ENCODE data around the gene LRBA.

Gene LRBA

GRCh38 chr4:150782311-150782710 is 232.8 kb downstream of the LRBA start:
- no peak overlapping the region for H3K9ac ChIP-seq (ENCODE audit: low read length)
- no peak overlapping the region for H3K4me3 ChIP-seq (ENCODE audit: low read length)
- H3K4me1 ChIP-seq (ENCODE audit: control insufficient read depth, low read depth, low read length): peaks cover 18% of the 10 kb centered on the region
- H3K36me3 ChIP-seq (ENCODE audit: control insufficient read depth, low read depth, low read length): no peaks in the 10 kb centered on the region
- no peak overlapping the region for H3K27ac ChIP-seq (ENCODE audit: low read length)
- H3K9me3 ChIP-seq (ENCODE audit: control insufficient read depth, low read depth, low read length): no peaks in the 10 kb centered on the region
- no peaks in the 10 kb centered on the region for H3K27me3 ChIP-seq (ENCODE audit: control insufficient read depth, insufficient read depth, low read length)

GRCh38 chr4:150781191-150781590 is 233.9 kb downstream of the LRBA start:
- no peak overlapping the region for H3K27ac ChIP-seq (ENCODE audit: low read length)
- H3K9ac ChIP-seq (ENCODE audit: low read length): no peak overlapping the region
- H3K4me1 ChIP-seq (ENCODE audit: control insufficient read depth, low read depth, low read length): peaks cover 18% of the 10 kb centered on the region
- no peak overlapping the region for H3K4me3 ChIP-seq (ENCODE audit: low read length)
- no peaks in the 10 kb centered on the region for H3K9me3 ChIP-seq (ENCODE audit: control insufficient read depth, low read depth, low read length)
- H3K27me3 ChIP-seq (ENCODE audit: control insufficient read depth, insufficient read depth, low read length): no peaks in the 10 kb centered on the region
- H3K36me3 ChIP-seq (ENCODE audit: control insufficient read depth, low read depth, low read length): no peaks in the 10 kb centered on the region

DNA sequence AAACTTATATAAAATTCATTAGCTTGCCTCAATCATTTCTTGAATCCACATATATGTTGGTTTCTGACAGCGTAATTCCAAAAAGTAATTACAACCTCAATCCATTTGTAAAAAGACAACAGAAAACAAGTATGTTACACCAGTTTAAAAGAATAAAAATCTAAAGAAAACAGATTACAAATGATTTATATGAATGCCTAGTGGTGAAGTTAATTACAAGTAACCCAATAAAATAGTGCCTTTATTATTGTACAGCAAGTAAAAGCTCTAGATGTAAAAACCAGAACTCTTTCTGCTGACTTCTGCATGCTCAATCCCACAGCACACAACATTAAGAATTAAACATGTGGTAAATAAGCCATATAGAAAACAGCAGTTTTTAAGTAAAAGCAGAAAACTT is 235.4 kb downstream of the LRBA start:
- Histone ChIP-seq H3K36me3 (ENCODE audit: control insufficient read depth, low read depth, low read length) (no peaks in the 10 kb centered on the region), H3K9me3 (ENCODE audit: control insufficient read depth, low read depth, low read length) (no peaks in the 10 kb centered on the region), H3K27me3 (ENCODE audit: control insufficient read depth, insufficient read depth, low read length) (no peaks in the 10 kb centered on the region), H3K4me1 (ENCODE audit: control insufficient read depth, low read depth, low read length) (peaks cover 8% of the 10 kb centered on the region), H3K9ac (ENCODE audit: low read length) (no peak overlapping the region), H3K4me3 (ENCODE audit: low read length) (no peak overlapping the region), H3K27ac (ENCODE audit: low read length) (no peak overlapping the region)

GRCh38 chr4:150773729-150774449 is 241.2 kb downstream of the LRBA start:
- Histone ChIP-seq H3K4me3 (ENCODE audit: low read length) (no peak overlapping the region), H3K27me3 (ENCODE audit: control insufficient read depth, insufficient read depth, low read length) (no peaks in the 10 kb centered on the region), H3K9me3 (ENCODE audit: control insufficient read depth, low read depth, low read length) (no peaks in the 10 kb centered on the region), H3K36me3 (ENCODE audit: control insufficient read depth, low read depth, low read length) (no peaks in the 10 kb centered on the region), H3K4me1 (ENCODE audit: control insufficient read depth, low read depth, low read length) (no peaks in the 10 kb centered on the region), H3K9ac (ENCODE audit: low read length) (no peak overlapping the region), H3K27ac (ENCODE audit: low read length) (no peak overlapping the region)

DNA sequence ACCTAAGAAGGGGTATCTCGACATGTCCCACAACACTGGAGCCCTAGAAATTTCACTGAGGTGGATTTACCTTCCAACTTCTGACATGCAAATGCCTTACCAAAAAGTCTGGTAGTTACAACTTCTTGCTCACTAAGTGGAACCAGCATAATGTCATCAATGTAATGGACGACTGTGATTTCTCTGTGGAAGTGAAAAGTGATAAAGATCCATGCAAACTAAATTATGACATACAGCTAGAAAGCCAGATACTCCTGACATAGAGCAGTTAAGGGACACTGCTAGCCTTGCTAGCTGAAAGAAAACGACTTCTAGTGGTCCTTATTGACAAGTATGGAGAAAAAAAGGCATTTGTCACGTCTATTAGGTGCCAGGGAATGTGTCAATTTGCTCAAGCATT is 242.1 kb downstream of the LRBA start:
- no peak overlapping the region for H3K27ac ChIP-seq (ENCODE audit: low read length)
- H3K4me1 ChIP-seq (ENCODE audit: control insufficient read depth, low read depth, low read length): no peaks in the 10 kb centered on the region
- H3K36me3 ChIP-seq (ENCODE audit: control insufficient read depth, low read depth, low read length): no peaks in the 10 kb centered on the region
- H3K27me3 ChIP-seq (ENCODE audit: control insufficient read depth, insufficient read depth, low read length): no peaks in the 10 kb centered on the region
- H3K9ac ChIP-seq (ENCODE audit: low read length): no peak overlapping the region
- H3K9me3 ChIP-seq (ENCODE audit: control insufficient read depth, low read depth, low read length): no peaks in the 10 kb centered on the region
- no peak overlapping the region for H3K4me3 ChIP-seq (ENCODE audit: low read length)

- Histone ChIP-seq H3K27me3 (ENCODE audit: control insufficient read depth, insufficient read depth, low read length) (no peaks in the 10 kb centered on the region), H3K9ac (ENCODE audit: low read length) (no peak overlapping the region), H3K4me3 (ENCODE audit: low read length) (no peak overlapping the region), H3K4me1 (ENCODE audit: control insufficient read depth, low read depth, low read length) (no peaks in the 10 kb centered on the region), H3K36me3 (ENCODE audit: control insufficient read depth, low read depth, low read length) (no peaks in the 10 kb centered on the region), H3K9me3 (ENCODE audit: control insufficient read depth, low read depth, low read length) (no peaks in the 10 kb centered on the region), H3K27ac (ENCODE audit: low read length) (no peak overlapping the region)
These were observed 243.7 kb downstream of the LRBA start for GRCh38 chr4:150771382-150771781.

DNA sequence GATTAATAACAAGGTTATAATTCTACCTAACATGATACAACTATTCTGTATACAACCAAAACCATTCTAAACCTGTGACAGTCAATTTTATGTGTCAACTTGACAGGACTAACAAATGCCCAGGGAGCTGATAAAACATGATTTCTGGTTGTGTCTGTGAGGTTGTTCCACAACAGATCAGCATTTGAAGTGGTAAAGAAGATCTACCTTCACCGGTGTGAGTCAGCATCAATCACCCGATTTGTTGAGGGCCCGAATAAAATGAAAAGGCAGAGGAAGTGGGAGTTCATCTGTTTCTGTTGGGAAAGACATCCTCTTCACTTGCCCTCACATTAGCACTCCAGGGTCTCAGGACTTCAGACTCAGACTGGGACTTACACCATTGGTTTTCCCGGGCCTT is 245.2 kb downstream of the LRBA start:
- Histone ChIP-seq H3K27ac (ENCODE audit: low read length) (no peak overlapping the region), H3K27me3 (ENCODE audit: control insufficient read depth, insufficient read depth, low read length) (no peaks in the 10 kb centered on the region), H3K9ac (ENCODE audit: low read length) (no peak overlapping the region), H3K36me3 (ENCODE audit: control insufficient read depth, low read depth, low read length) (no peaks in the 10 kb centered on the region), H3K9me3 (ENCODE audit: control insufficient read depth, low read depth, low read length) (no peaks in the 10 kb centered on the region), H3K4me1 (ENCODE audit: control insufficient read depth, low read depth, low read length) (no peaks in the 10 kb centered on the region), H3K4me3 (ENCODE audit: low read length) (no peak overlapping the region)

DNA sequence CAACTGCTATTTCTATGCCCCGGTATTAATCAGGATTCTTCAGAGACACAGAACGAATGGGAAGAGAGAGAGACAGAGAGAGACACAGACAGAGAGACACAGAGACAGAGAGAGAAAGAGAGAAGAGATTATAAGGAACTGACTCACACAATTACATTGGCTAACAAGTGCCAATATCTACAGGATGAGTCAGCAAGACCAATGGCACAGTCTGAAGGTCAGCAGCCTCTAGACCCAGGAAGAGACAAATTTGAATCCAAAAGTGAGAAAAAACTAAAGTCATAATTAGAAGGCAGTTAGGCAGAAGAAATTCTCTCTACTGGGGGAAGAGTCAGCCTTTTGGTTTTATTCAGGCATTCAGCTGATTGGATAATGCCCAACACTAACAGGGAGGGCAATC is 245.8 kb downstream of the LRBA start:
- no peak overlapping the region for H3K4me3 ChIP-seq (ENCODE audit: low read length)
- H3K9ac ChIP-seq (ENCODE audit: low read length): no peak overlapping the region
- no peaks in the 10 kb centered on the region for H3K36me3 ChIP-seq (ENCODE audit: control insufficient read depth, low read depth, low read length)
- no peaks in the 10 kb centered on the region for H3K4me1 ChIP-seq (ENCODE audit: control insufficient read depth, low read depth, low read length)
- no peaks in the 10 kb centered on the region for H3K9me3 ChIP-seq (ENCODE audit: control insufficient read depth, low read depth, low read length)
- H3K27ac ChIP-seq (ENCODE audit: low read length): no peak overlapping the region
- H3K27me3 ChIP-seq (ENCODE audit: control insufficient read depth, insufficient read depth, low read length): no peaks in the 10 kb centered on the region

GRCh38 chr4:150768497-150768896 is 246.6 kb downstream of the LRBA start:
- Histone ChIP-seq H3K27ac (ENCODE audit: low read length) (no peak overlapping the region), H3K4me1 (ENCODE audit: control insufficient read depth, low read depth, low read length) (no peaks in the 10 kb centered on the region), H3K36me3 (ENCODE audit: control insufficient read depth, low read depth, low read length) (no peaks in the 10 kb centered on the region), H3K4me3 (ENCODE audit: low read length) (no peak overlapping the region), H3K27me3 (ENCODE audit: control insufficient read depth, insufficient read depth, low read length) (no peaks in the 10 kb centered on the region), H3K9ac (ENCODE audit: low read length) (no peak overlapping the region), H3K9me3 (ENCODE audit: control insufficient read depth, low read depth, low read length) (no peaks in the 10 kb centered on the region)

- Histone ChIP-seq H3K9me3 (ENCODE audit: control insufficient read depth, low read depth, low read length) (no peaks in the 10 kb centered on the region), H3K36me3 (ENCODE audit: control insufficient read depth, low read depth, low read length) (no peaks in the 10 kb centered on the region), H3K4me3 (ENCODE audit: low read length) (no peak overlapping the region), H3K27me3 (ENCODE audit: control insufficient read depth, insufficient read depth, low read length) (no peaks in the 10 kb centered on the region), H3K4me1 (ENCODE audit: control insufficient read depth, low read depth, low read length) (no peaks in the 10 kb centered on the region), H3K27ac (ENCODE audit: low read length) (no peak overlapping the region), H3K9ac (ENCODE audit: low read length) (no peak overlapping the region)
These were observed 249.9 kb downstream of the LRBA start for GRCh38 chr4:150765216-150765615.

DNA sequence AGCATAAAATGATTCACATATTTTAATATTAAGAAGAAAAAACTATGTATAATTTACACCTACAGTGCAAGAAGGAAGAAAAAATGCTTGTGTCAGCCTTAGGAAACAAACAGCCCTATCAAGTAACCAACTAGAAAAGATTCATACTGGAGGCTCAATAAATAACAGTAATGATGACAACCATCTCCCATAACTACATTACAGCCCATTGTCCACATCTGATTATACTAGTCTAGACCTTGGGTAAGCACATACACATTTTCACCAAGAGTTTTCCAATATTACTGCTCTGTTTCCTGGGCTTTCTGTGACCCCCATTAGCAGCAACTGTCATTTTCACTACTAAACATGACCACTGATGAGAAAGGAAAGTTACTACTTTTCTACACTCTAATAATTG is 263.4 kb downstream of the LRBA start:
- Histone ChIP-seq H3K36me3 (ENCODE audit: control insufficient read depth, low read depth, low read length) (no peaks in the 10 kb centered on the region), H3K4me1 (ENCODE audit: control insufficient read depth, low read depth, low read length) (no peaks in the 10 kb centered on the region), H3K27me3 (ENCODE audit: control insufficient read depth, insufficient read depth, low read length) (no peaks in the 10 kb centered on the region), H3K9ac (ENCODE audit: low read length) (no peak overlapping the region), H3K4me3 (ENCODE audit: low read length) (no peak overlapping the region), H3K27ac (ENCODE audit: low read length) (no peak overlapping the region), H3K9me3 (ENCODE audit: control insufficient read depth, low read depth, low read length) (no peaks in the 10 kb centered on the region)

DNA sequence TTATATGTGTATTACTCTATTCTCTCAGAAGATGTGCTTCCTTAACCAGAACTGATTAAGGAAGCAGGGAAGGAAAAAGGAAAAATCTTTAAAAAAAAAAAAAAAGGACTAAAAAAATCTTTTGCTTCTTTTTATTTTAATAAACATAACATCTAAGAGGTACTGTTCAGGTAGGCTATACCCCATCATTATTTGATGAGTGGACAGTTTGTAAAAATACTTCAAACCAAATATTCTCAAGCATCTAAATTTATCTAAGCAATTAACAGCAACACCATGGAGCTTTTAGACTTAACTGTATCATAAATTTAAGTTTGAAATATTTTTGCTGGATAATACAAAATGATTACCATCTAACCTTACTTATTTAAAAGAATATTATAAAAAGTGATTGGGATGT is 264.3 kb downstream of the LRBA start:
- H3K27me3 ChIP-seq (ENCODE audit: control insufficient read depth, insufficient read depth, low read length): no peaks in the 10 kb centered on the region
- no peak overlapping the region for H3K27ac ChIP-seq (ENCODE audit: low read length)

More for the DNA sequence above, 264.3 kb downstream of the LRBA start:
- no peaks in the 10 kb centered on the region for H3K9me3 ChIP-seq (ENCODE audit: control insufficient read depth, low read depth, low read length)
- no peaks in the 10 kb centered on the region for H3K4me1 ChIP-seq (ENCODE audit: control insufficient read depth, low read depth, low read length)
- no peaks in the 10 kb centered on the region for H3K36me3 ChIP-seq (ENCODE audit: control insufficient read depth, low read depth, low read length)
- no peak overlapping the region for H3K9ac ChIP-seq (ENCODE audit: low read length)
- H3K4me3 ChIP-seq (ENCODE audit: low read length): no peak overlapping the region
